ENCODE results near the gene STX16.

STX16 gene

DNA sequence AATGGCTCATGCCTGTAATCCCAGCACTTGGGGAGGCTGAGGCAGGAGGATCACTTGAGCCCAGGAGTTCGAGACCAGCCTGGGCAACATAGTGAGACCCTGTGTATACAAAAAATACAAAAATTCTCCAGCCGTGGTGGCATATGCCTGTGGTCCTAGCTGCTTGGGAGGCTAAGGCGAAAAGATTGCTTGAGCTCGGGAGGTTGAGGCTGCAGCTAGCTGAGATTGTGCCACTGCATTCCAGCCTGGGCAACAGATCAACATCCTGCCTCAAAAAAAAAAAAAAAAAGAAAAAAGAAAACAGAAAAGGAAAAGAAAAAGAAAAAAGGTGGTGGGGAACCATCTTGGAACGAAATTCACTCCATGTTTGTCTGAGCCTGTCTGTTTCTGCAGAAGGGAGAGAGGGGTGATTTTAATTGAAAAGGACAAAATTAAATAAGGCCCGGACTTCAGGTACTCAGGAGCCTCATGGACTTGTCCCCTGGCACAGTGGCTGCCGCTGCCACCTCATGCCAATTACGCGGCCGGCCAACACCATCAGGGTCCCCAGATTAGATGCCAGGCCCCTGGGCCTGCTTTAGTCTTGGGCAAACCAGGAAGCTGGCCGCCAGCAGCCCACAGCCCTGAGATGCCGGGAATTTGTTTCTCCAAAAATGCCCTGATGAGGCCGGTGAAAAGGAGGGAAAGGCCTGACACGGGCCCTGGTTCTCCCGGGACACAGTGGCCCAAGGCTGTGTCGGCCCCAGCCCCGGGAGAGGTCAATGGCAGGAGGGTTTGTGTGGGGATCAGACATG, 37.8 kb upstream of the STX16 start:
- no peak for DNase-seq
- peaks cover 4% of the 10 kb centered on the region for H3K27me3 Mint-ChIP-seq
- no peaks in the 10 kb centered on the region for H3K4me1 Mint-ChIP-seq (ENCODE audit: low read depth)
- no peaks in the 10 kb centered on the region for H3K9me3 Mint-ChIP-seq
- no peak overlapping the region for H3K27ac Mint-ChIP-seq
- no peak overlapping the region for H3K4me3 Mint-ChIP-seq
- H3K36me3 Mint-ChIP-seq (ENCODE audit: low read depth), result no peaks in the 10 kb centered on the region

DNA sequence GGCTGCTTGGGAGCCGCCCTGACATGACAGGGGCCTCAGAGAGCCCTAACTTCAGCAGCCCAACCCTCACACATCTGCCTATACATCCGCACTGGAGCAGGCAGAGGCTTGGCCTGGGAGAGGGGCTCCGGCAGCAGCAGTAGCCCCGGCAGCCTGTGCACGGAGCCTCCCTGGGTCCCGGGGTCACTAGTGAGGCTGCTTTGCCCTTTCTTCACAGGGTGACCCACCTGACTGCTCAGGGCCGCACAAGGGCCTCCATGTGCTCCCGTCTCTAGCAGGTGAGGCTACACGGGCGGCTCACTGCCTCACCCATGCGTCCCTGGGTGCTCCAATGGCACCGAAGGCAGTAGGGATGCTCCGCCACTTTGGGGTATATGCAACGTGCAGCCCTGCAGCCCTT, 36.7 kb upstream of the STX16 start:
- no peak for DNase-seq
- Mint-ChIP-seq H3K27ac (no peak overlapping the region), H3K4me3 (no peak overlapping the region), H3K4me1 (ENCODE audit: low read depth) (no peaks in the 10 kb centered on the region), H3K9me3 (no peaks in the 10 kb centered on the region), H3K36me3 (ENCODE audit: low read depth) (no peaks in the 10 kb centered on the region), H3K27me3 (peaks cover 14% of the 10 kb centered on the region)

DNA sequence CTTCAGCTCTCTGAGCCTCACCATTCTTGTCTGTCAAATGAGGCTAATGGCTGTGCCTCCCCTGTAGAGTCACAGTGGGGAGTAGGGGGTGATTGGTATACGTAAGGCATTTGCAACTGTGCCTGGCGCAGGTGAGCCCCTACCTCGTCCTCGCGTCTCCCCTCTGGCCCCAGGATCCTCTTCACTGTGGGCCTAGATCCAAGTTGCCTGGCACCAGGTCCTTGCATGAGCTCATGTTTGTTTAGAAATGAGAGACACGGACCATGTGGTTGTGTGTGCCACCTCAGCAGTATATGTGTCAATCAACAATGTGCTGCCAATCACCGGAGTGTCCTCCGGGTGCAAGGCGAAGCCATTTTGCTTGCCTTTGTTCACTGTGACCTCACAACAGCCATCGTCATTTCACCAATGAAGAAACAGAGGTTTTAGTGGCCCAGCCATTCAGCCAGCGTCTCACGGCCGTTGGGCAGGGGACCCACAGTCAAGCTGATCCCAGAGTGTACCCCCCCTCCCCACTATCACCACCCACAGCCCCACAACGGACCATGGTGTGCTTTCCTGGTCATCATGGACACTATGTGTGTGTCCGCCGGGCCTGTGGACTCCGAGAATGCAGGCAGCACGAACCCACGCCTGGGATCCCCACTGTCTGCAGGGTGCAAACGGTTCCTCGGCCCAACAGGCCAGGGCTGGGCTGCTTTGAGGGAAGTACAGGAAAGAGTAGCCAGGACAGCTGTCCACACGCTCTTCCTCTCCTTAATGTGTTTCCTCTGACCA, 35.9 kb upstream of the STX16 start:
- DNase-seq, result no peak
- no peak overlapping the region for H3K27ac Mint-ChIP-seq
- H3K4me1 Mint-ChIP-seq (ENCODE audit: low read depth), result no peaks in the 10 kb centered on the region
- H3K9me3 Mint-ChIP-seq, result no peaks in the 10 kb centered on the region
- H3K36me3 Mint-ChIP-seq (ENCODE audit: low read depth), result no peaks in the 10 kb centered on the region
- H3K27me3 Mint-ChIP-seq, result peaks cover 20% of the 10 kb centered on the region
- H3K4me3 Mint-ChIP-seq, result no peak overlapping the region

DNA sequence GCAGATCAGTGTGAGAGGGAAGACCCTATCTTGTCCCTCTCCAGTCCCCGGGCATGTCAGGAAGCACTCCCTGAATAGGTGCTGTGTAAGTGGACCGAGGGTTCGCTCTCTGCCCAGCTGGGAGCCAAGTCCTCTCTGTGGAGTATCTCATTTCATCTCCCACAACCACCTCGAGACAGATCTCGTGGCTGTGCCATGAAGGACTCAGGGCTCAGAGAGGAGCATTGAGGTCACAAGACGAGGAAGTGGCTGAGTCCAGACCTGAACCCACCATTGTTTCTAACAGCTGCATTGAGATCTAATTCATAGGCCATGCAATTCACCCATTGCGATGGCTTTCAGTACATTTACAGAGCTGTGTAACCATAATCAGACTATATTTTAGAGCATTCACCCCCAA, 34.7 kb upstream of the STX16 start:
- Mint-ChIP-seq H3K36me3 (ENCODE audit: low read depth) (no peaks in the 10 kb centered on the region), H3K27me3 (peaks cover 29% of the 10 kb centered on the region), H3K9me3 (no peaks in the 10 kb centered on the region), H3K4me3 (no peak overlapping the region), H3K4me1 (ENCODE audit: low read depth) (no peaks in the 10 kb centered on the region), H3K27ac (no peak overlapping the region)
- DNase-seq, result no peak

DNA sequence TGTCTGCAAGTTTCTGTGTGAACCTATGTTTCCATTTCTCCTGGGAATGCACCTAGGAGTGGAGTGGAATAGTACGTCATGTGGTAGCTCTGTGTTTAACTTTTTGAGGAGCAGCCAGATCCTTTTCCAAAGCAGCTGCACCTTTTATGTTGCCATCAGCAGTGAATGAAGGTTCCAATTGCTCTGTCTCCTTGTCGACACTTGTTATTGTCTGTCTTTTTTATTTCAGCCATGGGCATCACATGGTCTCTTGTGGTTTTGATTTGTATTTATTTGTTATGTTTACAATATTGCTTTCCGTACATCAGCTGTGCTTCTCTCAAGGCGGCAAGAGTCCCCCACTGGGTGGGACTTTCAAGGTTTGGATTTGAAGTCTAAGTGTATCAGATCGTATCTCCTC, 33.9 kb upstream of the STX16 start:
- no peaks in the 10 kb centered on the region for H3K4me1 Mint-ChIP-seq (ENCODE audit: low read depth)
- no peaks in the 10 kb centered on the region for H3K36me3 Mint-ChIP-seq (ENCODE audit: low read depth)
- peaks cover 33% of the 10 kb centered on the region for H3K27me3 Mint-ChIP-seq
- H3K4me3 Mint-ChIP-seq, result no peak overlapping the region
- DNase-seq, result no peak
- H3K27ac Mint-ChIP-seq, result no peak overlapping the region
- H3K9me3 Mint-ChIP-seq, result no peaks in the 10 kb centered on the region

DNA sequence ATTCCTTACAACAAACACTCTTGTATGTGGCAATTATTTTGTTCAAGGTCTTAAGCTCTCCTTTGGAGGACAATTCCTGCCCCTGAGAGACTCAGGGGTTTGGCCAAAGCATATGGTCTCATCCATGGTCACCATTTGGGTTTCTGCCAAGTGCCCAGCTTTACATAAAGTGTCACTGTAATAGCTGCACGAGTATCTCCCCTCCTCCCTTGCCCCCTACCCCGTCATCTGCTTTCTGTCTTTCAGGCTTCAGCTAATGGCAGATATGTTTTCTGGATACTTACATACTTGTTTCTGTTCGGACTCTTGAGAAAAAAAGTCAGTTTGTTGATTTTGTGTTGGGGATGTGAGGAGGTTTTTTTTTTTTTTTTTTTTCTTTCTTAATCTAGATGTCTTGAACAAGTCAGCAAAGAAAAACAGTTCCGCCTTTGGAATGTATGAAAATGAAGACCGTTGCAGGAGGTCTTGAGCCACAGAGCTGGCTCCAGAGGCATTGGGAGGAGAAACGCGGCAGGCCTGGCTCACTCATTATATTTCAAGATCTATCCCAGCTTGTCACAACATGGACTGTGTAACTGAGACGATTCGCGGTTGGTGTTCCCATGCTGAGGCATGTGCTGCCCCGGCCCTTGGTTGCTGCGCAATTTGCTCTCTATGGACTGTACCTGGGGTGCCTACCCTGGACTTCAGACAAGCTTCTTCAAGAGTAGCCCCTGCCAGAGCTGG, 32.6 kb upstream of the STX16 start:
- H3K4me3 Mint-ChIP-seq, result no peak overlapping the region
- peaks cover 33% of the 10 kb centered on the region for H3K27me3 Mint-ChIP-seq
- no peaks in the 10 kb centered on the region for H3K9me3 Mint-ChIP-seq
- no peak for DNase-seq
- H3K4me1 Mint-ChIP-seq (ENCODE audit: low read depth), result no peaks in the 10 kb centered on the region
- H3K27ac Mint-ChIP-seq, result no peak overlapping the region
- no peaks in the 10 kb centered on the region for H3K36me3 Mint-ChIP-seq (ENCODE audit: low read depth)

DNA sequence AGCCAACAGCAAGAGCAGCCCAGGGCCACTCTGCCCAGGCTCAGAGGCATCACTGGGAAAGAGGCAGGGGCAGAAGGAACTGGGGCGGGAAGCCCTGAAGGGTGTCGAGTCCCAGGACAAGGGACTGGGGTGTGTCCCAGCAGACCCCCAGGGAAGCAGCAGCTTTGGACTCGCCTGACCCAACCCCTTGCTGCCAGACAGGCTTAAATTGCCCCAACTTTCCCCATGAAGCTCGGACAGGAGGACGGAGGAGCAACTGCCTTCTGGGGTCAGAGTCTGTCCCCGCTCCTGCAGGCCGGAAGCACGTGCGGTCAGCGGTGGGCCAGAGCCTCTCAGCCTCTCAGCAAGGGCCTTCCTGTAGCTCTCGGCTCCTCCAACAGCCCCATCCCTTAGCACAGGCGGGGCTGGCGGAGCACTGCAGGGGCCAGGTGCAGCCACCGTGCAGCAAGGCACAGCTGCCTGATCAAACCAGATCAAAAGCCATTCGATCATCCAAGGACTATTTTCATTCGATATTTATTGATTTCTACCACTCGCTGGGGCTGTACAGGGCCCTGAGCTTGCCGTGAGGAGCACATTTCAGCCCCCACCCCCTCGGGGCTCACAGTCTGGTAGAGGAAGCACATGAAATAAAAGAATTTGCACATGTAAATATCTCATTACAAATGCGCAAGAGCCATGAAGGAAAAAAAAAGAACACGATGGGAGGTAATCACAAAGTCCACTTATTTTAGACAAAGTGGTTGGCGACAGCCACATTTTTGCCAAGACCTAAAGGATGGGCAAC, 31.8 kb upstream of the STX16 start:
- Mint-ChIP-seq H3K9me3 (no peaks in the 10 kb centered on the region), H3K27me3 (peaks cover 33% of the 10 kb centered on the region), H3K4me3 (no peak overlapping the region), H3K4me1 (ENCODE audit: low read depth) (no peaks in the 10 kb centered on the region), H3K36me3 (ENCODE audit: low read depth) (no peaks in the 10 kb centered on the region), H3K27ac (no peak overlapping the region)
- DNase-seq, result no peak

DNA sequence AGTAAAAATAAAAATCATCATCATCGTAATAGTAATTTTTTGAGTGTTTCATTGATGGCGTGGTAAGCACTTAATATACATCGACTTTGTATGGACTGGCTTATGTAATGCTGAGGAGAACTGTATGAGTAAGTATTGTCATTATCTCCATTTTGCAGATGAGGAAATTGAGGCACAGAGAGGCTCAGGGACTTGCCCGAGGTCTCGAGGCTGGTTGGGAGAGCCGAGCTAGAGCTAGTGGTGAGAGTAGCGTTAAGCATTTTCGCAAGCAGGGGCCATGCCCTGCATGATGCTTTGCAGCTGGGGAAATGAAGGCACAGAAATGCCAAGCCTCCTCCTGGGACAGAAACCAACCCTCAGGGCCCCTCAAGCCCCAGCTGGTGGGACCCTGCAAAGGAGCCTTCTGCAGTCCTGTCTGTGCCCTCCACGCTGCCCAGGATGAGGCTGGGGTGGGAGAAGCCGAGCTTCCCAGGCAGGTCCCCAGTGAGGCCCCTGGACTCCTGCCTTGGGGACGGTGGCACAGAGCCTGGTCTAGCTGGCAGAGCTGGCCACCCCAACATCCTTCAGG, 31.1 kb upstream of the STX16 start:
- H3K27me3 Mint-ChIP-seq, result peaks cover 33% of the 10 kb centered on the region
- no peaks in the 10 kb centered on the region for H3K9me3 Mint-ChIP-seq
- no peak overlapping the region for H3K27ac Mint-ChIP-seq
- no peak for DNase-seq
- H3K4me1 Mint-ChIP-seq (ENCODE audit: low read depth), result no peaks in the 10 kb centered on the region
- no peaks in the 10 kb centered on the region for H3K36me3 Mint-ChIP-seq (ENCODE audit: low read depth)
- H3K4me3 Mint-ChIP-seq, result no peak overlapping the region

DNA sequence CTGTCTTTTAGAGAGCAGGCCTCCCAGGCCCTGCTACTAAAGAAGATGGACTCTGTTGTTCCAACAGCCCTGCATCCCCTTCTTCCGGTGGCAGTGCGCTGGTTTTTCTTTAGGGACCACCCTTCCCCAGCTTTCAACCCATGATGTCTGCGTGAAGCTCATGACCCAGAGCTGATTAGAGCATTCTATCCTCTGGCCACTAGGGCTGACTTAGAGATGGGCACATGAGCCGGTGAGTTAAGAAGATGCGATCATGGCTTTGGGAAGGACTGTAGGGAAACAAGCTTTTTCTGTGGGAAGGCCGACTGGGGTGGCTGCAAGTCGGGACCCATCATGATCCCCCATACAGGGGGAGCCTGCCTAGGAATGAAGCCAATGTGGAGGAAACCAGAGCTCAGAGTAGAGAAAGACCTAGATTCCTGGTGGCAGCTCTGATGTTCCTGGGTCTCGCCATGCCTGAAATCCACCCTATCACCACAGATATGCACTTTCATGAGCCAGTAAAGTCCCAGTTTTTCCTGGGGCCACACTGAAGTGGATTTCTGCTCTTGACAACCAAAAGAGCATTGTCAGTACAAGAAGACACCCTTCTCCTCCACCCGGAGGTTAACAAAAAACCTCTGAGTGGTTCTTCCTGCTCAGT, 29.1 kb upstream of the STX16 start:
- H3K4me3 Mint-ChIP-seq, result no peak overlapping the region
- no peak overlapping the region for H3K27ac Mint-ChIP-seq
- no peak for DNase-seq
- H3K9me3 Mint-ChIP-seq, result no peaks in the 10 kb centered on the region
- no peaks in the 10 kb centered on the region for H3K4me1 Mint-ChIP-seq (ENCODE audit: low read depth)
- peaks cover 33% of the 10 kb centered on the region for H3K27me3 Mint-ChIP-seq
- H3K36me3 Mint-ChIP-seq (ENCODE audit: low read depth), result no peaks in the 10 kb centered on the region

DNA sequence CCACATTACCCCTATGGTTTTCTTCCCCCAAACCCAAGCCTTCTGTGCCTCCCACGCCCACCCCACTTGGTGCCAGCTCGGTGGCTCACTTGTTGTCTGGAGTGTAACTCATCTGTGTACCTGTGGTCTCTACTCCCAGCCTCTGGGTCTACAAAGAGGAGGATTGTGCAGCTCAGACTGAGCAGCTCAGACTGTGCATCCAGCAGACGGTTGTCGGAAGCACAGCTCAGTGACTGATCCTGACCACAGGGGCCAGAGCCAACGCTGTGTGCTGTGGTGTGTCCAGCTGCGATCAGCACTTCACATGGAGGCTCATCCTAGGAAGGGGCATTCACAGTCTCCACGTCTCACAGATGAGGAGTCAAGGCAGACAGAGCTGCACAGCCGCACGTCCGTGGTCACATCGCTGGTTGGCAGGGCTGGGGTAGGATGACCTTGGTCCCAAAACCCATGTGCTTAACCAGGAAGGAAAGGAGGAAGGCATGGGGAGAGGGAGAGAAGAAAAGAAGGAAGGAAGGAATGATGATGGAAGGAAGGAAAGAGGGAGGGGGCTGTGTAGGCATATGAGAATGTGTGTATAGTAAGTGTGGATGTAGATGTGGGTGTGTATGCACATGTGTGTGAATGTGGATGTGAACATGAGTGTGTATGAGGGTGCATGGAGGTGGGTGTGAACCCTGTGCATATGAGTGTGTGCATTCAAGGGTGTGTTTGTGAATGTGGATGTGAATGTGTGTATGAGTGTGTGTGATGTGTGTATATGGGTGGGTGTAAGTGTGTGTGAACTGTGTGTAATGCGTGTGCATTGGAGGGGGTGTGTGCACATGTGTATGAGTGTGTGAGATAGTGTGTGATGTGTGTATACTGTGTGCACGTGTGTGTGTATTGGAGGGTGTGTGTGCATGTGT, 28.2 kb upstream of the STX16 start:
- H3K4me1 Mint-ChIP-seq (ENCODE audit: low read depth), result no peaks in the 10 kb centered on the region
- no peaks in the 10 kb centered on the region for H3K9me3 Mint-ChIP-seq
- no peak overlapping the region for H3K27ac Mint-ChIP-seq
- H3K4me3 Mint-ChIP-seq, result no peak overlapping the region
- H3K27me3 Mint-ChIP-seq, result peaks cover 29% of the 10 kb centered on the region
- H3K36me3 Mint-ChIP-seq (ENCODE audit: low read depth), result no peaks in the 10 kb centered on the region
- no peak for DNase-seq

DNA sequence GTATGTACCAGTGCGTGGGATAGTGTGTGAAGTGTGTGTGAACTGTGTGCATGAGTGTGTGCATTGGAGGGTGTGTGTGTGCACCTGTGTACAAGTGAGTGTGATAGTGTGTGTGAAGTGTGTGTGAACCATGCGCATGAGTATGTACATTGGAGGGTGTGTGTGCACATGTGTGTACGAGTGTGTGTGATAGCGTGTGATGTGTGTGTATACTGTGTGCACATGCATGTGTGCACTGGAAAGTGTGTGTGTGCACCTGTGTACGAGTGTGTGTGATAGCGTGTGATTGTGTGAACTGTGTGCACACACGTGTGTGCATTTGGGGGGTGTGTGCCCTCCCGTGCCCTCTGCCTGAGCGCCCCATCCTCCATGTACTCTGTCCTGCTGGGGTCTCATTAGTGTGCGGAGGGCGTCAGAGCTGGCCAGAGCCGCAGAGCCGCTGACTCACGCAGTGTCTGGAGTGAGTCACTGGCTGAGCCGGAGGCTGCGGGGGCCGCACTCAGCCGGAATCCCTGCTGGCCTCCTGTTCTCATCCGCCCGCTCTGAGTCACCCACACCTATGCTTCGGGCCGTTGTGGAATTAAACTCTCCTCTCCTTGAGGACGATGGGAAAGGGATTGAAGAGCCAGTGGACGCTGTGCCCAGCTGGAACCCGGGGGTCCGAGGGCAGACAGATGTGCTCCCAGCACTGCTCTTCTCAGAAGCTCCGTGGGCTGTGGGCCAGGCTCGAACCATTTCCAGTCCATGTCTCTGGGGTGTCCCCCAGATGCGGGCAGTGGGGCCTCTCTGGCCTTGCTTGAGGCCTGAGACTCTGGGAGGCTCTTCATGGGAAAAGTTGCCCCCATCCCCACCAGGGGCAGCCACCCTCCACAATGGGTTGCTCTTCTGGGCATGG, 27.3 kb upstream of the STX16 start:
- Mint-ChIP-seq H3K4me1 (ENCODE audit: low read depth) (no peaks in the 10 kb centered on the region), H3K36me3 (ENCODE audit: low read depth) (no peaks in the 10 kb centered on the region)
- no peak for DNase-seq

DNA sequence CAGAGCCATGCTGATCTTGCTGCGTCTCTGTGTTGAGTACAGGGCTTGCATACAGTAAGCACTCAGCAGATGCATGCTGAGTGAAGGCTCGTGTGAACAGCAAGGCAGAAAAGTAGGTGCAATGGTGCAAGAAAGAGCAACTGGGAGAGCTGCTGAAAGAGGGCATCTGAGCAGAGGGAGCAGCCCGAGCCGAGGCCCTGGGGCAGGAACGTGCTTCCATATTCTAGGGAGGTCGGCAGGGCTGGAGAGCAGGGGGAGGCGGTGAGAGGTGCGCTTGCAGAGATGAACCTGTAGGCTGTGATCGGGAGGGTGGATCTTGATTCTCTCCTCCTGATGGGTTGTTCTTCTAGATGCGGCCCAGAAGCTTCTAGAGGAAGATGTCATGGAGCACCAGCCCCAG, 26.4 kb upstream of the STX16 start:
- no peak overlapping the region for H3K27ac Mint-ChIP-seq
- peaks cover 16% of the 10 kb centered on the region for H3K27me3 Mint-ChIP-seq
- H3K9me3 Mint-ChIP-seq, result no peaks in the 10 kb centered on the region
- no peak overlapping the region for H3K4me3 Mint-ChIP-seq
- DNase-seq, result no peak
- H3K4me1 Mint-ChIP-seq (ENCODE audit: low read depth), result no peaks in the 10 kb centered on the region
- H3K36me3 Mint-ChIP-seq (ENCODE audit: low read depth), result no peaks in the 10 kb centered on the region

More for the DNA sequence above, 27.3 kb upstream of the STX16 start:
- Mint-ChIP-seq H3K27ac (no peak overlapping the region), H3K4me3 (no peak overlapping the region), H3K9me3 (no peaks in the 10 kb centered on the region), H3K27me3 (peaks cover 24% of the 10 kb centered on the region)
